GM19035 (cell line): ENCODE measurements around the gene RIPPLY2.
"Not testable (repeated sequence)": the region's sequence is repeated elsewhere in the genome, so short reads cannot be mapped to it uniquely, and the experiment has no call there.

Source experiments
- ATAC-seq: cut with Tn5 transposase; IDR thresholded peaks from one replicate; pipeline ENCODE4 v1.9.1; 2021; ENCODE audit not compliant: unreplicated experiment

Gene RIPPLY2

GRCh38 chr6:83853178-83854000, at the start of gene RIPPLY2:
Gene RIPPLY2, plus strand, starts transcription at chr6:83853360. Its CDS starts 57 bp downstream, at chr6:83853417.
- ATAC-seq: no peak

- not testable (repeated sequence) for ATAC-seq
These were observed 49.7 kb upstream of the RIPPLY2 start for GRCh38 chr6:83803492-83803891.

GRCh38 chr6:83804886-83805285, 48.3 kb upstream of the RIPPLY2 start:
- no peak for ATAC-seq

- ATAC-seq: no peak
These were observed 45.2 kb upstream of the RIPPLY2 start for GRCh38 chr6:83808005-83808404.

- ATAC-seq: no peak
These were observed 44.2 kb upstream of the RIPPLY2 start for GRCh38 chr6:83808926-83809325.

GRCh38 chr6:83812595-83812994, 40.6 kb upstream of the RIPPLY2 start:
- no peak for ATAC-seq

- no peak for ATAC-seq
These were observed 37.4 kb upstream of the RIPPLY2 start for GRCh38 chr6:83815631-83816272.

GRCh38 chr6:83822629-83823169, 30.5 kb upstream of the RIPPLY2 start:
- no peak for ATAC-seq

- ATAC-seq: no peak
These were observed 28.8 kb upstream of the RIPPLY2 start for GRCh38 chr6:83824388-83824801.

- ATAC-seq: no peak
These were observed 28.3 kb upstream of the RIPPLY2 start for GRCh38 chr6:83824831-83825230.

- ATAC-seq: no peak
These were observed 26.1 kb upstream of the RIPPLY2 start for GRCh38 chr6:83827050-83827449.

- ATAC-seq: no peak
These were observed 14.4 kb upstream of the RIPPLY2 start for GRCh38 chr6:83838727-83839126.

GRCh38 chr6:83844170-83844569, 9.0 kb upstream of the RIPPLY2 start:
- ATAC-seq: no peak

- no peak for ATAC-seq
These were observed 6.9 kb upstream of the RIPPLY2 start for GRCh38 chr6:83846291-83846690.

GRCh38 chr6:83847179-83847578, 6.0 kb upstream of the RIPPLY2 start:
- no peak for ATAC-seq

- no peak for ATAC-seq
These were observed 4.0 kb upstream of the RIPPLY2 start for GRCh38 chr6:83849127-83849526.

- no peak for ATAC-seq
These were observed 3.5 kb upstream of the RIPPLY2 start for GRCh38 chr6:83849610-83850009.

GRCh38 chr6:83852528-83853177, 507 bp upstream of the RIPPLY2 start:
- no peak for ATAC-seq

- no peak for ATAC-seq
These were observed 891 bp downstream of the RIPPLY2 start for GRCh38 chr6:83854001-83854501.

- ATAC-seq: no peak
These were observed 1.6 kb downstream of the RIPPLY2 start for GRCh38 chr6:83854766-83855165.
